HTERT RPE-1 (cell line): Measurements from ENCODE around the gene ZBTB20.

Experiments
- in situ Hi-C: fragments of 300-500 bp; cut with MboI; formaldehyde crosslinking; loops from 4 replicates; pipeline ENCODE4 v1.14.3; 2020; ENCODE audit warnings: low sequenced_read_pairs

The ZBTB20 gene

GRCh38 chr3:114319453-114319852, 827.6 kb downstream of the ZBTB20 start:
- in situ Hi-C loops = no loop called here

GRCh38 chr3:114318295-114318694, 828.8 kb downstream of the ZBTB20 start:
- in situ Hi-C loops = no loop called here

- in situ Hi-C loops = no loop called here
Measured at GRCh38 chr3:114314282-114314681, 832.8 kb downstream of the ZBTB20 start.

- in situ Hi-C loops = no loop called here
Measured at GRCh38 chr3:114313426-114313825, 833.7 kb downstream of the ZBTB20 start.

GRCh38 chr3:114310695-114311094, 836.4 kb downstream of the ZBTB20 start:
- in situ Hi-C loops = no loop called here

- in situ Hi-C loops = no loop called here
Measured at GRCh38 chr3:114308830-114309229, 838.3 kb downstream of the ZBTB20 start.

- in situ Hi-C loops = no loop called here
Measured at GRCh38 chr3:114308377-114308776, 838.7 kb downstream of the ZBTB20 start.

GRCh38 chr3:114307832-114308231, 839.3 kb downstream of the ZBTB20 start:
- in situ Hi-C loops = no loop called here

- in situ Hi-C loops = no loop called here
Measured at GRCh38 chr3:114307222-114307830, 839.8 kb downstream of the ZBTB20 start.

GRCh38 chr3:114299941-114300624, 847.0 kb downstream of the ZBTB20 start:
- in situ Hi-C loops = no loop called here

GRCh38 chr3:114299421-114299820, 847.7 kb downstream of the ZBTB20 start:
- in situ Hi-C loops = no loop called here

- in situ Hi-C loops = no loop called here
Measured at GRCh38 chr3:114295946-114296345, 851.1 kb downstream of the ZBTB20 start.

- in situ Hi-C loops = no loop called here
Measured at GRCh38 chr3:114294940-114295480, 852.1 kb downstream of the ZBTB20 start.

GRCh38 chr3:114293838-114294535, 853.1 kb downstream of the ZBTB20 start, which contains the start of gene TIGIT:
TIGIT (plus strand) TSS chr3:114294028; CDS start chr3:114294062, 34 bp downstream.
- in situ Hi-C loops = no loop called here

GRCh38 chr3:114290911-114291901, 855.9 kb downstream of the ZBTB20 start:
- in situ Hi-C loops = no loop called here

- in situ Hi-C loops = no loop called here
Measured at GRCh38 chr3:114286266-114286665, 860.8 kb downstream of the ZBTB20 start.

- in situ Hi-C loops = no loop called here
Measured at GRCh38 chr3:114285648-114286230, 861.3 kb downstream of the ZBTB20 start.

- in situ Hi-C loops = no loop called here
Measured at GRCh38 chr3:114284644-114285043, 862.4 kb downstream of the ZBTB20 start.
